T-helper 2 cell treated with Interferon-gamma antibody and Interleukin-4, amounts not matched to agents 100 ng/mL and 5 ng/mL, for 36 hours (primary cell): ENCODE results near the gene PALD1. TPM values are rescaled to one million over a fixed set of nuclear protein-coding genes. Genes with fewer than 3 reads are reported as not detected.

Source experiments
- intact Hi-C: fragments of 100-400 bp; cut with micrococcal nuclease; formaldehyde crosslinking; loops from one replicate; pipeline ENCODE4 v1.15.1; 2023
- total RNA-seq: library from RNA; stranded (reverse); gene quantifications from 2 replicates; pipeline ENCODE4 v1.2.3, GENCODE V29; 2022

Gene PALD1
- total RNA-seq, 1 donor from 2014 or later, result 1.1 TPM

- intact Hi-C loops, result no loop called here
Measured at GRCh38 chr10:70504521-70505358, 26.2 kb downstream of the PALD1 start.

GRCh38 chr10:70505908-70506307, 27.3 kb downstream of the PALD1 start:
- intact Hi-C loops, result no loop called here

GRCh38 chr10:70507966-70508365, 29.4 kb downstream of the PALD1 start:
- intact Hi-C loops, result no loop called here

GRCh38 chr10:70508912-70509756, 30.6 kb downstream of the PALD1 start:
- intact Hi-C loops, result no loop called here

GRCh38 chr10:70509757-70510147, 31.2 kb downstream of the PALD1 start:
- intact Hi-C loops, result no loop called here

- intact Hi-C loops, result no loop called here
Measured at GRCh38 chr10:70510453-70510852, 31.9 kb downstream of the PALD1 start.

GRCh38 chr10:70510904-70511303, 32.3 kb downstream of the PALD1 start:
- intact Hi-C loops, result no loop called here

GRCh38 chr10:70512149-70512639, 33.6 kb downstream of the PALD1 start:
- intact Hi-C loops, result no loop called here

- intact Hi-C loops, result no loop called here
Measured at GRCh38 chr10:70513848-70514309, 35.3 kb downstream of the PALD1 start.

- intact Hi-C loops, result no loop called here
Measured at GRCh38 chr10:70514591-70514990, 36.0 kb downstream of the PALD1 start.

GRCh38 chr10:70515035-70515667, 36.6 kb downstream of the PALD1 start:
- intact Hi-C loops, result no loop called here

GRCh38 chr10:70518695-70519094, 40.1 kb downstream of the PALD1 start:
- intact Hi-C loops, result no loop called here

- intact Hi-C loops, result no loop called here
Measured at GRCh38 chr10:70523057-70523456, 44.5 kb downstream of the PALD1 start.

GRCh38 chr10:70523549-70523948, 45.0 kb downstream of the PALD1 start:
- intact Hi-C loops, result no loop called here

GRCh38 chr10:70528314-70528713, 49.7 kb downstream of the PALD1 start:
- intact Hi-C loops, result no loop called here

GRCh38 chr10:70528741-70529362, 50.3 kb downstream of the PALD1 start:
- intact Hi-C loops, result no loop called here

- intact Hi-C loops, result no loop called here
Measured at GRCh38 chr10:70529848-70530247, 51.3 kb downstream of the PALD1 start.

GRCh38 chr10:70530315-70530714, 51.7 kb downstream of the PALD1 start:
- intact Hi-C loops, result no loop called here

GRCh38 chr10:70532554-70533188, 54.1 kb downstream of the PALD1 start:
- intact Hi-C loops, result no loop called here

GRCh38 chr10:70533189-70533558, 54.6 kb downstream of the PALD1 start:
- intact Hi-C loops, result no loop called here

- intact Hi-C loops, result no loop called here
Measured at GRCh38 chr10:70534281-70534680, 55.7 kb downstream of the PALD1 start.
